ENCODE measurements around the gene PUS10. TPM values are rescaled to one million over a fixed set of nuclear protein-coding genes. Genes with fewer than 3 reads are reported as not detected.
A peak's percentile ranks its signal among the peaks of the same experiment; 100 is the strongest.

PUS10 gene
- total RNA-seq, 4 donors from 2014 or later: 3.8 to 26.4 (median 12.1) TPM

- H3K36me3 ChIP-seq: no peaks in the 10 kb centered on the region
- 76 to 93% methylated on average over 2 to 3 of the region's 3 CpGs for WGBS, 2 donors (ENCODE audit: low coverage in 1 of 2)
These were observed 59.3 kb downstream of the PUS10 start for GRCh38 chr2:60958800-60959199.

GRCh38 chr2:60958361-60958760 lies 59.7 kb downstream of the PUS10 start:
- Histone ChIP-seq H3K36me3 (peaks cover 0 to 4% (median 0%) of the 10 kb centered on the region in 4 donors), H3K27ac (peak overlapping the region in 3 of 4 donors; percentile 31 to 56 (median 49)), H3K9me3 (no peaks in the 10 kb centered on the region), H3K27me3 (no peaks in the 10 kb centered on the region), H3K4me3 (no peak overlapping the region), H3K4me1 (peaks cover 0 to 7% (median 2%) of the 10 kb centered on the region in 4 donors)
- no peak for DNase-seq
- intact Hi-C loops (cut with DNase I; ENCODE audit: low total_unique reads) (no loop called here), in situ Hi-C loops (cut with MboI; ENCODE audit: low pct_ligation_motif_present in 1 of 4, low pct_unique_long_range_greater_than_20kb in 1 of 4, low sequenced_read_pairs in 3 of 4) (no loop called here)
- TF ChIP-seq POLR2AphosphoS5 (IDR thresholded peaks at IDR 0.05): no peak
- no peak for TF ChIP-seq EP300 (IDR thresholded peaks at IDR 0.05; ENCODE audit: low read depth)
- no peak for TF ChIP-seq POLR2A (IDR thresholded peaks at IDR 0.05)
- TF ChIP-seq CTCF (IDR thresholded peaks at IDR 0.05): no peak
- WGBS, 2 donors (ENCODE audit: low coverage in 1 of 2): 97% methylated on average over 3 of the region's 3 CpGs; no CpG with 5 or more reads in 1 of the 2 donors

More at GRCh38 chr2:60958800-60959199, 59.3 kb downstream of the PUS10 start:
- in situ Hi-C loops (cut with MboI; ENCODE audit: low pct_ligation_motif_present in 1 of 4, low pct_unique_long_range_greater_than_20kb in 1 of 4, low sequenced_read_pairs in 3 of 4): no loop called here
- intact Hi-C loops (cut with DNase I; ENCODE audit: low total_unique reads): no loop called here
- peak overlapping the region in 3 of 4 donors; percentile 31 to 56 (median 49) for H3K27ac ChIP-seq
- TF ChIP-seq EP300 (IDR thresholded peaks at IDR 0.05; ENCODE audit: low read depth) (no peak), POLR2A (IDR thresholded peaks at IDR 0.05) (no peak), POLR2AphosphoS5 (IDR thresholded peaks at IDR 0.05) (no peak), CTCF (IDR thresholded peaks at IDR 0.05) (no peak)
- H3K27me3 ChIP-seq: no peaks in the 10 kb centered on the region
- H3K4me1 ChIP-seq: peaks cover 0 to 7% (median 2%) of the 10 kb centered on the region in 4 donors
- DNase-seq: no peak
- no peak overlapping the region for H3K4me3 ChIP-seq
- no peaks in the 10 kb centered on the region for H3K9me3 ChIP-seq

GRCh38 chr2:60957643-60958042 lies 60.4 kb downstream of the PUS10 start:
- Histone ChIP-seq H3K4me3 (no peak overlapping the region), H3K27me3 (no peaks in the 10 kb centered on the region), H3K9me3 (no peaks in the 10 kb centered on the region), H3K27ac (peak overlapping the region in 2 of 4 donors; percentile 56 to 60), H3K4me1 (peaks cover 0 to 7% (median 2%) of the 10 kb centered on the region in 4 donors), H3K36me3 (peaks cover 0 to 11% (median 0%) of the 10 kb centered on the region in 4 donors)
- peak; percentile 78 for DNase-seq
- intact Hi-C loops (cut with DNase I; ENCODE audit: low total_unique reads): no loop called here
- 64 to 100% methylated on average over 1 to 5 of the region's 5 CpGs for WGBS, 2 donors (ENCODE audit: low coverage in 1 of 2)
- in situ Hi-C loops (cut with MboI; ENCODE audit: low pct_ligation_motif_present in 1 of 4, low pct_unique_long_range_greater_than_20kb in 1 of 4, low sequenced_read_pairs in 3 of 4): no loop called here
- TF ChIP-seq POLR2AphosphoS5 (IDR thresholded peaks at IDR 0.05) (peak in 2 of 3 donors; percentile 24 to 65), POLR2A (IDR thresholded peaks at IDR 0.05) (no peak)

GRCh38 chr2:60957224-60957623 lies 60.8 kb downstream of the PUS10 start:
- no peak for DNase-seq
- intact Hi-C loops (cut with DNase I; ENCODE audit: low total_unique reads): no loop called here

More at GRCh38 chr2:60957224-60957623, 60.8 kb downstream of the PUS10 start:
- Histone ChIP-seq H3K4me1 (peaks cover 0 to 7% (median 2%) of the 10 kb centered on the region in 4 donors), H3K9me3 (no peaks in the 10 kb centered on the region), H3K27me3 (no peaks in the 10 kb centered on the region), H3K27ac (no peak overlapping the region), H3K4me3 (no peak overlapping the region), H3K36me3 (peaks cover 0 to 12% (median 0%) of the 10 kb centered on the region in 4 donors)
- no peak for TF ChIP-seq POLR2A (IDR thresholded peaks at IDR 0.05)
- TF ChIP-seq EP300 (IDR thresholded peaks at IDR 0.05; ENCODE audit: low read depth): no peak
- TF ChIP-seq CTCF (IDR thresholded peaks at IDR 0.05): no peak
- no peak for TF ChIP-seq POLR2AphosphoS5 (IDR thresholded peaks at IDR 0.05)
- in situ Hi-C loops (cut with MboI; ENCODE audit: low pct_ligation_motif_present in 1 of 4, low pct_unique_long_range_greater_than_20kb in 1 of 4, low sequenced_read_pairs in 3 of 4): no loop called here
- 76 to 86% methylated on average over 4 to 8 of the region's 8 CpGs for WGBS, 2 donors (ENCODE audit: low coverage in 1 of 2)
